Measurements from ENCODE around the gene LCP2. TPM values are rescaled to one million over a fixed set of nuclear protein-coding genes. Genes with fewer than 3 reads are reported as not detected.

The LCP2 gene
- total RNA-seq, 6 donors from 2014 or later = 43.0 to 148 (median 68.6) TPM

- no peaks in the 10 kb centered on the region for H3K36me3 ChIP-seq
- no peaks in the 10 kb centered on the region for H3K4me1 ChIP-seq
- 60 to 61% methylated on average over 3 of the region's 3 CpGs for WGBS, 2 donors
- no peak overlapping the region for H3K27ac ChIP-seq
- no peak overlapping the region for H3K4me3 ChIP-seq
- DNase-seq (no peak), ATAC-seq (ENCODE audit: low FRiP score in 2 of 2) (no peak)
- H3K9me3 ChIP-seq = no peaks in the 10 kb centered on the region
- no peaks in the 10 kb centered on the region for H3K27me3 ChIP-seq
- TF ChIP-seq EP300 (IDR thresholded peaks at IDR 0.05) (no peak), CTCF (IDR thresholded peaks at IDR 0.05) (no peak), POLR2AphosphoS5 (IDR thresholded peaks at IDR 0.05) (no peak), POLR2A (IDR thresholded peaks at IDR 0.05) (no peak)
Observed at GRCh38 chr5:170206216-170206615, 91.4 kb downstream of the LCP2 start.

- no peaks in the 10 kb centered on the region for H3K4me1 ChIP-seq
- H3K36me3 ChIP-seq = no peaks in the 10 kb centered on the region
- no peak overlapping the region for H3K4me3 ChIP-seq
- H3K9me3 ChIP-seq = no peaks in the 10 kb centered on the region
- TF ChIP-seq POLR2AphosphoS5 (IDR thresholded peaks at IDR 0.05) (no peak), CTCF (IDR thresholded peaks at IDR 0.05) (no peak), EP300 (IDR thresholded peaks at IDR 0.05) (no peak), POLR2A (IDR thresholded peaks at IDR 0.05) (no peak)
- no peaks in the 10 kb centered on the region for H3K27me3 ChIP-seq
- ATAC-seq (ENCODE audit: low FRiP score in 2 of 2) (no peak), DNase-seq (no peak)
- 90 to 93% methylated on average over 5 of the region's 5 CpGs for WGBS, 2 donors
- no peak overlapping the region for H3K27ac ChIP-seq
Observed at GRCh38 chr5:170204202-170204601, 93.4 kb downstream of the LCP2 start.

- WGBS, 2 donors = 55 to 72% methylated on average over 2 of the region's 2 CpGs
- H3K27ac ChIP-seq = no peak overlapping the region
- no peaks in the 10 kb centered on the region for H3K27me3 ChIP-seq
- ATAC-seq (ENCODE audit: low FRiP score in 2 of 2) (no peak), DNase-seq (no peak)
- TF ChIP-seq CTCF (IDR thresholded peaks at IDR 0.05) (no peak), EP300 (IDR thresholded peaks at IDR 0.05) (no peak), POLR2A (IDR thresholded peaks at IDR 0.05) (no peak), POLR2AphosphoS5 (IDR thresholded peaks at IDR 0.05) (no peak)
- H3K9me3 ChIP-seq = no peaks in the 10 kb centered on the region
- H3K36me3 ChIP-seq = no peaks in the 10 kb centered on the region
- no peaks in the 10 kb centered on the region for H3K4me1 ChIP-seq
- H3K4me3 ChIP-seq = no peak overlapping the region
Observed at GRCh38 chr5:170202117-170202516, 95.5 kb downstream of the LCP2 start.

- no peak for TF ChIP-seq EP300 (IDR thresholded peaks at IDR 0.05)
- no peak for TF ChIP-seq POLR2AphosphoS5 (IDR thresholded peaks at IDR 0.05)
- TF ChIP-seq CTCF (IDR thresholded peaks at IDR 0.05) = no peak
- TF ChIP-seq POLR2A (IDR thresholded peaks at IDR 0.05) = no peak
- Histone ChIP-seq H3K4me3 (no peak overlapping the region), H3K27me3 (no peaks in the 10 kb centered on the region), H3K9me3 (no peaks in the 10 kb centered on the region), H3K4me1 (no peaks in the 10 kb centered on the region), H3K36me3 (no peaks in the 10 kb centered on the region), H3K27ac (no peak overlapping the region)
- ATAC-seq (ENCODE audit: low FRiP score in 2 of 2) (no peak), DNase-seq (no peak)
- WGBS, 2 donors = 47 to 56% methylated on average over 2 of the region's 2 CpGs
Observed at GRCh38 chr5:170201311-170201710, 96.3 kb downstream of the LCP2 start.

GRCh38 chr5:170200876-170201275 lies 96.7 kb downstream of the LCP2 start:
- ATAC-seq (ENCODE audit: low FRiP score in 2 of 2) (no peak), DNase-seq (no peak)
- no peak for TF ChIP-seq POLR2A (IDR thresholded peaks at IDR 0.05)
- no peak for TF ChIP-seq POLR2AphosphoS5 (IDR thresholded peaks at IDR 0.05)
- no peak for TF ChIP-seq EP300 (IDR thresholded peaks at IDR 0.05)
- TF ChIP-seq CTCF (IDR thresholded peaks at IDR 0.05) = no peak
- H3K9me3 ChIP-seq = no peaks in the 10 kb centered on the region
- 0% methylated on average over 1 of the region's 1 CpG for WGBS, 2 donors
- no peaks in the 10 kb centered on the region for H3K4me1 ChIP-seq
- H3K36me3 ChIP-seq = no peaks in the 10 kb centered on the region
- no peaks in the 10 kb centered on the region for H3K27me3 ChIP-seq
- no peak overlapping the region for H3K27ac ChIP-seq
- no peak overlapping the region for H3K4me3 ChIP-seq

All from upper lobe of left lung (tissue), 6 donors.